Measurements from ENCODE around the gene HUWE1.
"Not testable (repeated sequence)": the region's sequence is repeated elsewhere in the genome, so short reads cannot be mapped to it uniquely, and the experiment has no call there.

Gene HUWE1

DNA sequence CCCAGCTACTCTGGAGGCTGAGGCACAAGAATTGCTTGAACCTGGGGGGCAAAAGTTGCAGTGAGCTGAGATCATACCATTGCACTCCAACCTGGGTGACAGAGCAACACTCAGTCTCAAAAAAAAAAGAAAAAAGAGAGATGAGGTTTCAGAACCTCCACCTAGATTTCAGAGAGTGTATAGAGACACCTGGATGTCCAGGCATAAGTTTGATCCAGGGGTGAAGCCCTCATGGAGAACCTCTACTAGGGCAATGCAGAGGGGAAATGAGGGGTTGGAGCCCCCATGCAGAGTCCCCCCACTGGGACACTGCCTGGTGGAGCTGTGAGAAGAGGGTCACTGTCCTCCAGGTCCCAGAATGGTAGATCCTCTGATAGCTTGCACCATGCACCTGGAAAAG is 159.5 kb downstream of the HUWE1 start:
- DNase-seq (ENCODE audit: low spot score) (no peak), ATAC-seq (ENCODE audit: low read depth) (no peak)
- TF ChIP-seq, protein P1, sequence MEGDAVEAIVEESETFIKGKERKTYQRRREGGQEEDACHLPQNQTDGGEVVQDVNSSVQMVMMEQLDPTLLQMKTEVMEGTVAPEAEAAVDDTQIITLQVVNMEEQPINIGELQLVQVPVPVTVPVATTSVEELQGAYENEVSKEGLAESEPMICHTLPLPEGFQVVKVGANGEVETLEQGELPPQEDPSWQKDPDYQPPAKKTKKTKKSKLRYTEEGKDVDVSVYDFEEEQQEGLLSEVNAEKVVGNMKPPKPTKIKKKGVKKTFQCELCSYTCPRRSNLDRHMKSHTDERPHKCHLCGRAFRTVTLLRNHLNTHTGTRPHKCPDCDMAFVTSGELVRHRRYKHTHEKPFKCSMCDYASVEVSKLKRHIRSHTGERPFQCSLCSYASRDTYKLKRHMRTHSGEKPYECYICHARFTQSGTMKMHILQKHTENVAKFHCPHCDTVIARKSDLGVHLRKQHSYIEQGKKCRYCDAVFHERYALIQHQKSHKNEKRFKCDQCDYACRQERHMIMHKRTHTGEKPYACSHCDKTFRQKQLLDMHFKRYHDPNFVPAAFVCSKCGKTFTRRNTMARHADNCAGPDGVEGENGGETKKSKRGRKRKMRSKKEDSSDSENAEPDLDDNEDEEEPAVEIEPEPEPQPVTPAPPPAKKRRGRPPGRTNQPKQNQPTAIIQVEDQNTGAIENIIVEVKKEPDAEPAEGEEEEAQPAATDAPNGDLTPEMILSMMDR (IDR thresholded peaks at IDR 0.05; ENCODE audit: poor library complexity, severe bottlenecking) = no peak
- no peaks in the 10 kb centered on the region for H3K27me3 ChIP-seq (ENCODE audit: insufficient read depth, poor library complexity, severe bottlenecking)
- no peak overlapping the region for H3K4me3 ChIP-seq (ENCODE audit: severe bottlenecking)
- H3K9me3 ChIP-seq (ENCODE audit: severe bottlenecking) = no peaks in the 10 kb centered on the region
- H3K4me1 ChIP-seq (ENCODE audit: insufficient read depth, poor library complexity, severe bottlenecking) = no peaks in the 10 kb centered on the region
- no peaks in the 10 kb centered on the region for H3K36me3 ChIP-seq (ENCODE audit: low read depth)
- H3K27ac ChIP-seq (ENCODE audit: poor library complexity, severe bottlenecking) = no peak overlapping the region

GRCh38 chrX:53511322-53511721 is 175.2 kb downstream of the HUWE1 start:
- Histone ChIP-seq H3K27me3 (ENCODE audit: insufficient read depth, poor library complexity, severe bottlenecking) (no peaks in the 10 kb centered on the region), H3K36me3 (ENCODE audit: low read depth) (no peaks in the 10 kb centered on the region), H3K27ac (ENCODE audit: poor library complexity, severe bottlenecking) (no peak overlapping the region), H3K4me1 (ENCODE audit: insufficient read depth, poor library complexity, severe bottlenecking) (no peaks in the 10 kb centered on the region), H3K9me3 (ENCODE audit: severe bottlenecking) (no peaks in the 10 kb centered on the region), H3K4me3 (ENCODE audit: severe bottlenecking) (no peak overlapping the region)
- DNase-seq (ENCODE audit: low spot score) = no peak
- TF ChIP-seq, protein P1 (IDR thresholded peaks at IDR 0.05; ENCODE audit: poor library complexity, severe bottlenecking) = no peak
- no peak for ATAC-seq (ENCODE audit: low read depth)

DNA sequence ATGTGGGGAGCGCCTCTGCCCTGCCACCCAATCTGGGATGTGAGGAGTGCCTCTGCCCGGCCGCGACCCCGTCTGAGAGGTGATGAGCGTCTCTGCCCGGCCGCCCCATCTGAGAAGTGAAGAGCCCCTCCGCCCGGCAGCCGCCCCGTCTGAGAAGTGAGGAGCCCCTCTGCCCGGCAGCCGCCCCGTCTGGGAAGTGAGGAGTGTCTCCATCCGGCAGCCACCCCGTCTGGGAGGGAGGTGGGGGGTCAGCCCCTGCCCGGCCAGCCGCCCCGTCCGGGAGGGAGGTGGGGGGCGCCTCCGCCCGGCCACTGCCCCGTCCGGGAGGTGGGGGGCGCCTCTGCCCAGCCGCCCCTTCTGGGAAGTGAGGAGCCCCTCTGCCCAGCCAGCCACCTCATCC is 182.5 kb downstream of the HUWE1 start:
- ATAC-seq (ENCODE audit: low read depth); DNase-seq (ENCODE audit: low spot score); H3K27ac ChIP-seq (ENCODE audit: poor library complexity, severe bottlenecking); H3K9me3 ChIP-seq (ENCODE audit: severe bottlenecking); H3K4me1 ChIP-seq (ENCODE audit: insufficient read depth, poor library complexity, severe bottlenecking); H3K36me3 ChIP-seq (ENCODE audit: low read depth); H3K4me3 ChIP-seq (ENCODE audit: severe bottlenecking); H3K27me3 ChIP-seq (ENCODE audit: insufficient read depth, poor library complexity, severe bottlenecking): not testable (repeated sequence)

GRCh38 chrX:53494436-53494835 is 192.1 kb downstream of the HUWE1 start:
- Histone ChIP-seq H3K4me1 (ENCODE audit: insufficient read depth, poor library complexity, severe bottlenecking) (no peaks in the 10 kb centered on the region), H3K27me3 (ENCODE audit: insufficient read depth, poor library complexity, severe bottlenecking) (no peaks in the 10 kb centered on the region), H3K36me3 (ENCODE audit: low read depth) (no peaks in the 10 kb centered on the region), H3K9me3 (ENCODE audit: severe bottlenecking) (no peaks in the 10 kb centered on the region), H3K4me3 (ENCODE audit: severe bottlenecking) (no peak overlapping the region), H3K27ac (ENCODE audit: poor library complexity, severe bottlenecking) (no peak overlapping the region)
- ATAC-seq (ENCODE audit: low read depth) (no peak), DNase-seq (ENCODE audit: low spot score) (no peak)
- TF ChIP-seq, protein P1 (IDR thresholded peaks at IDR 0.05; ENCODE audit: poor library complexity, severe bottlenecking) = no peak

GRCh38 chrX:53486285-53486684 is 200.2 kb downstream of the HUWE1 start:
- TF ChIP-seq, protein P1 (IDR thresholded peaks at IDR 0.05; ENCODE audit: poor library complexity, severe bottlenecking) = no peak
- Histone ChIP-seq H3K4me1 (ENCODE audit: insufficient read depth, poor library complexity, severe bottlenecking) (no peaks in the 10 kb centered on the region), H3K36me3 (ENCODE audit: low read depth) (no peaks in the 10 kb centered on the region), H3K27ac (ENCODE audit: poor library complexity, severe bottlenecking) (no peak overlapping the region), H3K27me3 (ENCODE audit: insufficient read depth, poor library complexity, severe bottlenecking) (no peaks in the 10 kb centered on the region), H3K9me3 (ENCODE audit: severe bottlenecking) (no peaks in the 10 kb centered on the region), H3K4me3 (ENCODE audit: severe bottlenecking) (no peak overlapping the region)
- ATAC-seq (ENCODE audit: low read depth) = no peak
- no peak for DNase-seq (ENCODE audit: low spot score)
